HepG2 (cell line): ENCODE data around the gene VTN.

Source experiments
- CERS6 ChIP-seq: sonication (generic); formaldehyde crosslinking; IDR thresholded peaks from 2 replicates; pipeline ENCODE4 v1.5.0; 2020; ENCODE audit warnings: missing genetic modification reagents
- CTCF ChIP-seq: sonication (generic); formaldehyde crosslinking; IDR thresholded peaks from 2 replicates; pipeline ENCODE4 v1.5.0; 2020; ENCODE audit warnings: mild to moderate bottlenecking, missing genetic modification reagents, moderate library complexity
- JARID2 ChIP-seq: sonication (generic); formaldehyde crosslinking; IDR thresholded peaks from 2 replicates; pipeline ENCODE4 v1.8.1; 2023; ENCODE audit warnings: missing genetic modification reagents, inconsistent platforms; ENCODE audit not compliant: insufficient replicate concordance
- JUN ChIP-seq: sonication (generic); formaldehyde crosslinking; IDR thresholded peaks from 2 replicates; pipeline ENCODE4 v1.4.0; 2020; ENCODE audit warnings: mild to moderate bottlenecking, missing genetic modification reagents
- MEF2D ChIP-seq: sonication (generic); formaldehyde crosslinking; IDR thresholded peaks from 2 replicates; pipeline ENCODE4 v1.5.1; 2020; ENCODE audit warnings: mild to moderate bottlenecking, missing genetic modification reagents
- MYC ChIP-seq: sonication (generic); formaldehyde crosslinking; IDR thresholded peaks from 2 replicates; pipeline ENCODE4 v1.9.0; 2021; ENCODE audit warnings: missing genetic modification reagents, borderline replicate concordance
- NPAS2 ChIP-seq: sonication (generic); formaldehyde crosslinking; IDR thresholded peaks from 2 replicates; pipeline ENCODE4 v1.8.0; 2022; ENCODE audit warnings: mild to moderate bottlenecking, missing genetic modification reagents, borderline replicate concordance
- PLSCR1 ChIP-seq: sonication (generic); formaldehyde crosslinking; IDR thresholded peaks from 2 replicates; pipeline ENCODE4 v1.5.0; 2020; ENCODE audit warnings: missing genetic modification reagents, mild to moderate bottlenecking, borderline replicate concordance
- ZBTB2 ChIP-seq: sonication (generic); formaldehyde crosslinking; IDR thresholded peaks from 2 replicates; pipeline ENCODE4 v1.8.0; 2022; ENCODE audit warnings: low read depth, missing genetic modification reagents
- ZNF136 ChIP-seq: sonication (generic); formaldehyde crosslinking; IDR thresholded peaks from 2 replicates; pipeline ENCODE4 v1.8.1; 2022; ENCODE audit warnings: low read depth, mild to moderate bottlenecking, moderate library complexity, missing genetic modification reagents
- ZNF207 ChIP-seq: fragments of 450-650 bp; IDR thresholded peaks from 2 replicates; pipeline ENCODE4 v1.6.1; 2016; ENCODE audit warnings: antibody characterized with exemption, borderline replicate concordance
- ZNF253 ChIP-seq: sonication (generic); formaldehyde crosslinking; IDR thresholded peaks from 2 replicates; pipeline ENCODE4 v1.8.0; 2022; ENCODE audit warnings: mild to moderate bottlenecking, missing genetic modification reagents, borderline replicate concordance
- ZNF784 ChIP-seq: sonication (generic); formaldehyde crosslinking; IDR thresholded peaks from 2 replicates; pipeline ENCODE4 v1.5.1; 2020; ENCODE audit warnings: missing genetic modification reagents, mild to moderate bottlenecking, borderline replicate concordance

- TF ChIP-seq ZNF207 (no peak), ZNF253 (CRISPR knock-in tag) (no peak), ZBTB2 (CRISPR knock-in tag) (no peak), PLSCR1 (CRISPR knock-in tag) (no peak), CERS6 (CRISPR knock-in tag) (no peak), CTCF (CRISPR knock-in tag) (no peak), MYC (CRISPR knock-in tag) (no peak), MEF2D (no peak), ZNF136 (no peak), NPAS2 (CRISPR knock-in tag) (no peak), ZNF784 (CRISPR knock-in tag) (no peak), JARID2 (CRISPR knock-in tag) (no peak), JUN (CRISPR knock-in tag) (no peak)
These were observed 27.8 kb downstream of the VTN start for GRCh38 chr17:28342313-28342712.
